ENCODE data around the gene NHSL2. TPM values are rescaled to one million over a fixed set of nuclear protein-coding genes. Genes with fewer than 3 reads are reported as not detected.

NHSL2 gene
- total RNA-seq, 1 donor from 2014 or later: 13.0 TPM

- H3K4me1 ChIP-seq (ENCODE audit: insufficient read depth, low read length): peaks cover 21% of the 10 kb centered on the region
- FAIRE-seq (peak; percentile 80), DNase-seq (ENCODE audit: low read depth) (no peak)
- Mint-ChIP-seq H3K27me3 (ENCODE audit: low read depth, unreplicated experiment) (no peaks in the 10 kb centered on the region), H3K9me3 (ENCODE audit: unreplicated experiment) (no peaks in the 10 kb centered on the region), H3K27ac (ENCODE audit: unreplicated experiment) (no peak overlapping the region), H3K4me3 (ENCODE audit: unreplicated experiment) (peak overlapping the region; percentile 79), H3K36me3 (ENCODE audit: low read depth, unreplicated experiment) (peaks cover 7% of the 10 kb centered on the region), H3K4me1 (ENCODE audit: low read depth, unreplicated experiment) (peaks cover 16% of the 10 kb centered on the region)
- H3K79me2 ChIP-seq (ENCODE audit: insufficient read depth, low read length): no peaks in the 10 kb centered on the region
- H3K9ac ChIP-seq (ENCODE audit: low read length): no peak overlapping the region
- no peaks in the 10 kb centered on the region for H3K9me3 ChIP-seq (ENCODE audit: insufficient read depth, low read depth, low read length)
- H2AFZ ChIP-seq (ENCODE audit: low read depth, low read length): no peak overlapping the region
- H3K4me2 ChIP-seq (ENCODE audit: low read length): peak overlapping the region; percentile 85
- H3K27me3 ChIP-seq (ENCODE audit: insufficient read depth, low read length): no peaks in the 10 kb centered on the region
- H3K4me3 ChIP-seq (ENCODE audit: insufficient read depth, low read depth, low read length): peak overlapping the region; percentile 33
- peaks cover 4% of the 10 kb centered on the region for H4K20me1 ChIP-seq (ENCODE audit: insufficient read depth, low read length)
- no peak for TF ChIP-seq EZH2 (IDR thresholded peaks at IDR 0.05; ENCODE audit: insufficient read depth, low read length)
- TF ChIP-seq CTCF (IDR thresholded peaks at IDR 0.05; ENCODE audit: insufficient read depth, low read depth, low read length): no peak
- no peaks in the 10 kb centered on the region for H3K36me3 ChIP-seq (ENCODE audit: insufficient read depth, low read length)
- H3K27ac ChIP-seq (ENCODE audit: low read depth, low read length): no peak overlapping the region
Observed at GRCh38 chrX:72130156-72130761, 219.6 kb downstream of the NHSL2 start.

- no peaks in the 10 kb centered on the region for H3K9me3 Mint-ChIP-seq (ENCODE audit: unreplicated experiment)
- no peaks in the 10 kb centered on the region for H3K27me3 ChIP-seq (ENCODE audit: insufficient read depth, low read length)
- no peak for FAIRE-seq
Observed at GRCh38 chrX:72130762-72131250, 220.2 kb downstream of the NHSL2 start.

More at GRCh38 chrX:72130762-72131250, 220.2 kb downstream of the NHSL2 start:
- Mint-ChIP-seq H3K36me3 (ENCODE audit: low read depth, unreplicated experiment) (peaks cover 7% of the 10 kb centered on the region), H3K4me3 (ENCODE audit: unreplicated experiment) (peak overlapping the region; percentile 79), H3K27me3 (ENCODE audit: low read depth, unreplicated experiment) (no peaks in the 10 kb centered on the region), H3K27ac (ENCODE audit: unreplicated experiment) (no peak overlapping the region), H3K4me1 (ENCODE audit: low read depth, unreplicated experiment) (peaks cover 16% of the 10 kb centered on the region)
- Histone ChIP-seq H2AFZ (ENCODE audit: low read depth, low read length) (no peak overlapping the region), H3K4me1 (ENCODE audit: insufficient read depth, low read length) (peaks cover 21% of the 10 kb centered on the region), H3K27ac (ENCODE audit: low read depth, low read length) (no peak overlapping the region), H3K9ac (ENCODE audit: low read length) (peak overlapping the region; percentile 75), H3K36me3 (ENCODE audit: insufficient read depth, low read length) (no peaks in the 10 kb centered on the region), H3K4me2 (ENCODE audit: low read length) (peak overlapping the region; percentile 85), H3K79me2 (ENCODE audit: insufficient read depth, low read length) (no peaks in the 10 kb centered on the region), H3K9me3 (ENCODE audit: insufficient read depth, low read depth, low read length) (no peaks in the 10 kb centered on the region), H4K20me1 (ENCODE audit: insufficient read depth, low read length) (peaks cover 4% of the 10 kb centered on the region), H3K4me3 (ENCODE audit: insufficient read depth, low read depth, low read length) (peak overlapping the region; percentile 62)
- TF ChIP-seq CTCF (IDR thresholded peaks at IDR 0.05; ENCODE audit: insufficient read depth, low read depth, low read length) (no peak), EZH2 (IDR thresholded peaks at IDR 0.05; ENCODE audit: insufficient read depth, low read length) (no peak)
- no peak for DNase-seq (ENCODE audit: low read depth)
